Cardiac septum (tissue), 1 donor: ENCODE results near the gene MAGI3. TPM values are rescaled to one million over a fixed set of nuclear protein-coding genes. Genes with fewer than 3 reads are reported as not detected.
"Not testable (repeated sequence)": the region's sequence is repeated elsewhere in the genome, so short reads cannot be mapped to it uniquely, and the experiment has no call there.

Experiments
- DNase-seq: peaks from one replicate; pipeline ENCODE4 v3.0.0-alpha.2; 2020; ENCODE audit warnings: low spot score
- intact Hi-C: fragments of 100-400 bp; cut with DNase I; formaldehyde crosslinking; loops from one replicate; pipeline ENCODE4 v1.14.0; 2022
- total RNA-seq: library from RNA; stranded (reverse); fragmentation: NEBNext Ultra II Directional; extraction: Animal tissue kit (Norgen Biotek cat#: 25700); gene quantifications from one replicate; pipeline ENCODE4 v1.2.1, GENCODE V29; 2021
- donor health status: DM: no; HTN: no; CAD: no.

MAGI3 gene
- total RNA-seq, 1 donor from 2014 or later, result 8.6 TPM

DNA sequence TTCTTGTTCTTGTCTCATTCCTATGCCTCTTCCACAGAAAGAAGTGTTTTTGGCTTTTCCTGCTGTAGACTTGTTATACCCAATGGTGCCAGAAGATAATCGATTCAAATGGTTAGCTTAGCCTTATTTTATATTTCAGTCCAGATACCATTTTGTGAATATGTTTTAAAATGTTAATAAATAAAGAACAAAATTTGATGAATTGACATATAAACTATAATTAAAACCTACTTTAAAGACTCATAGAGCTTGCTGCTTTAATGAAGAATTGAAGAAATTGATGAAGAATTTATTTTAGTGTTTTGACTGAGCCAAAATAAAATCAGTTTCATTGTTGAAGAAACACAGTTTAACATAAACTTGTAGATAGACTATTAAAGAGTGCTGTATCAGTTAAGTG, 152.8 kb downstream of the MAGI3 start:
- intact Hi-C loops, result no loop called here
- no peak for DNase-seq

DNA sequence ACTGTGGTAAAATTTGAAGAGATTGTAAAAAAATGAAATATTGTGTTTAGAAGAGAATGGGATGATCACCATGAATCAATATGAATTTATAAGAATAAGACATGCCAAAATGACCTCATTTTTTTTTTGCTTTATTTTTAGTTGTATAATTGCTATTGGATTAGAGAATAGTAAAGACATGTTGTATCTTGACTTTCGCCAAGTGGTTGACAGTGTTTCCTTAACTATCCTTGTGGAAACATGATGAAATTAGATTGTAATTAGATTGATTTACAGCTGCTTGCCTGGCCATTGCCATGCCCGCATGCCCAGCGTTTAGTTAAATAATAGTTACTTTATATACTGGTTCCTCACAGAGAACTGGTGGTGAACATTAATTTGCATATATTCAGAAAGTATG, 154.9 kb downstream of the MAGI3 start:
- DNase-seq, result no peak
- intact Hi-C loops, result no loop called here

DNA sequence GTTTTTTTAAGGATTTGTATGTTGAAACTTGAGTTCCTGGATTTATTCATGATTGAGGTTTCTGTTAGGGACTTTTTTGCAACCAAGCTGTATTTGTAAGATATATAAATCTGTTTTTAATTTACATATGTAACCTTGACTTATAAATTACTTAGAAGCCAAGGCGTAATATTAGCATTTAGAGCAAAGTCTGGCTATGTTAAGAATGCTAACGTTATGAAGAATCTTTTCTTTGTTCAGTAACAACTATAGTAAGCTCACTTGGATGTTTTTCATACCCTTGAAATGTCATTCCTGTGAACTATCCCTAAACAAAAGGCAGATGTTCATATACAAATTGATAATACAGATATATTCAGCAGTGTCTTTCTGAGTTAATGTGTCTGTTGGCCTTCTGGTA, 155.3 kb downstream of the MAGI3 start:
- intact Hi-C loops, result no loop called here
- no peak for DNase-seq

DNA sequence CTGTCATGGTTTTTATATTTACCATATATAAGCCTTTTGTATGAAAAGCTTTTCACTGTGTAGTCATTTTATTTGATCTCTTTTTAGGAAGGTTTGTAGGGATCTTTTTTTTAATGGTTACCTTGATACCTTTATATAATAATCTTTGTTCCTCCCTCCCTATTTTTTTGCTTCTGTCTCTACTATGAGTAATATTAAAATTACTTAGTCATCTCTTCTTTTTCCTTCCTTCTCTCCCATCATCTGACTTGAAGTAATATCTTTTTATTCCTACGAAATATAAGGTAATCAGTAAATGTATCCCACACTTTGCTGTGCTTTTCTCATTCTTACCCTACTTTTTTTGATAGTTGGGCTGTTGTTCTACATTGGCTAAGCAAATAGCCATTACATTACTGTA, 161.4 kb downstream of the MAGI3 start:
- DNase-seq, result no peak
- intact Hi-C loops, result no loop called here

DNA sequence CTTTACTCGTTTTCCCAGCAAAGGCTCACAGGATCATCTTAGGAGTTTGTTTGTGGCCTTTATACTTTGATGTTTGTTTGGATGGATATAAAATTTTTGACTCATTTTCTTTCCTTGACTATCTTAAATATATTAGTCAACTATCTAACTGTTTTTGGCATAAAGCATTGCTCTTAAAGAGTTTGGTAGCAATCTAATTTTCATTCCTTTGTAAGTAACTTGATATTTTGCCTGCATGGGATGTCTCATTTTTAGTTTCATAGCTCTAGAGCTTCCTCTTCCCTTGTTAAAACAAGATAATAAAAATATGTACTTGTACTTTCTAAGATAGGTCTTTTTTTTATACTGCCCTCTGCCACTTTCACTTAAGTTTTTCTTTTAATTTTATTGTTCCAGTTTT, 161.9 kb downstream of the MAGI3 start:
- no peak for DNase-seq
- intact Hi-C loops, result no loop called here

DNA sequence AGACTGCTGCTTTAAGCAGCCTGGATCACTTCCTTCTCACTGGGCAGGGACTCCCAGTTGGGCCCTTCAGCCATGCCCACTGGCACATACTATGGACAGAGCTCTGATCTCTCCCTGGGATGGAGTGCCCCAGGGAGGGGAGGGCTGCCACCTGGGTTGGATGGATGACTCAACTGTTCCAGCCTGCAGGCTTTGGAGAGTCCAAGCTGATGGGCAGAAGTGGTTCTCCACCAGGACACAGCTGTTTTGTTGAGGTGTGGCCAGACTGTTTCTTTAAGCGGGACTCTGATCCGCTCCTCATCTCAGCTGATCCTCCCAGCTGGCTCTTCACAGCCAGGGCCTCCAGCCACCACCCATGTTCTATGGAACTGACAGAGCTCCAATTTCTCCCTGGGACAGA, 166.9 kb downstream of the MAGI3 start:
- intact Hi-C loops, result no loop called here
- no peak for DNase-seq

DNA sequence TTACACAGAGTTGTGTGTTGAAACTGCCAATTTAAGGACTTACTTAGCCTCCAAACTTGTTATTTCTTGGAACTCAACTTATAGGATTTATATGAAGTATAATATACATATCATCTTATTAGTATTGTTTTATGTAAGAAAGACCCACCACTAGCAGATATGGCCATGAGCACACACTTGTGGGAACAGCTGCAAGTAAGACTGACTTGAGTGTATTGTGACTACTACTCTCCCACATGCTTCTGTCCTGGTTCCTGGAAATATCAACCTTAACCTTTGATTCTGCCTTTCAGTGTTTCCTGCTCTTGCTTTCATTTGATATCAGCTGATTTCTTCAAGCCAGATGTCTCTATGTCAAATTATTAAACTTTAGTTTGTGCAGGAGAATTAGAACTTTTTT, 175.3 kb downstream of the MAGI3 start:
- no peak for DNase-seq
- intact Hi-C loops, result no loop called here

DNA sequence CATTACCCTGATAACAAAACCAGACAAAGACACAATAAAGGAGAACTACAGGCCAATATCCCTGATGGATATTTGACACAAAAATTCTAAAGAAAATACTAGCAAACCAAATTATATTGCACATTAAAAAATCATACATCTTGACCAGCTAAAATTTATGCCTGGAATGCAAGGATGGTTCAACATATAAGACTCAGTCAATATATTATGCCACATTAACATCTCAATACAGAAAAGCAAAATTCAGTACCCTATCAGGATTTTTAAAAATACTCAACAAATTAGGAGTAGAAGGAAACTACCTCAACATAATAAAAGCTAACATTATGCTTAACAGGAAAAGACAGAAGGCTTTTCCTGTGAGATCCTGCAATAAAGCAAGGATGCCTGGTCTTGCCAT, 177.1 kb downstream of the MAGI3 start:
- intact Hi-C loops, result no loop called here
- DNase-seq, result no peak

DNA sequence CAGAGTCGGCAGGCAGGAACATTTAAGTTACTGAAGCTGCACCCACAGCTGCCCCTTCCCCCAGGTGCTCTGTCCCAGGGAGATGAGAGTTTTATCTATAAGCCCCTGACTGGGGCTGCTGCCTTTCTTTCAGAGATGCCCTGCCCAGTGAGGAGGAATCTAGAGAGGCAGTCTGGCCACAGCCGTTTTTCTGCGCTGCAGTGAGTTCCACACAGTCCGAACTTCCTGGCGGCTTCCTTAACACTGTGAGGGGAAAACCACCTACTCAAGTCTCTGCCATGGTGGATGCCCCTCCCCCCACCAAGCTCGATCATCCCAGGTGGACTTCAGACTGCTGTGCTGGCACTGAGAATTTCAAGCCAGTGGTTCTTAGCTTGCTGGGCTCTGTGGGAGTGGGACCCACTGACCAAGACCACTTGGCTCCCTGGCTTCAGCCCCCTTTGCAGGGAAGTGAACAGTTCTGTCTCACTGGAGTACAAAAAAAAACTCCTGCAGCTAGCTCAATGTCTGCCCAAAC, 185.5 kb downstream of the MAGI3 start:
- intact Hi-C loops, DNase-seq: not testable (repeated sequence)

DNA sequence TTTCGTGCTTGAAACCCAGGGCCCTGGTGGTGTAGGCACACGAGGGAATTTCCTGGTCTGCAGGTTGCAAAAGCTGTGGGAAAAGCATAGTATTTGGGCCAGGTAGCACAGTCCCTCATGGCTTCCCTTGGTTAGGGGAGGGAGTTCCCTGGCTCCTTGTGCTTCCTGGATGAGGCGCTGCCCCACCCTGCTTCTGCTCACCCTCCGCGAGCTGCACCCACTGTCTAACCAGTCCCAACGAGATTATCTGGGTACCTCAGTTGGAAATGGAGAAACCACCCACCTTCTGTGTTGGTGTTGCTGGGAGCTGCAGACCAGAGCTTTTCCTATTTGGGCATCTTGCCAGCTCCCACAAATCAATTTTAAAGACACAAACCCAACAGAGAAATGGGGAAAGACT, 186.0 kb downstream of the MAGI3 start:
- intact Hi-C loops, result no loop called here
- DNase-seq, result no peak

DNA sequence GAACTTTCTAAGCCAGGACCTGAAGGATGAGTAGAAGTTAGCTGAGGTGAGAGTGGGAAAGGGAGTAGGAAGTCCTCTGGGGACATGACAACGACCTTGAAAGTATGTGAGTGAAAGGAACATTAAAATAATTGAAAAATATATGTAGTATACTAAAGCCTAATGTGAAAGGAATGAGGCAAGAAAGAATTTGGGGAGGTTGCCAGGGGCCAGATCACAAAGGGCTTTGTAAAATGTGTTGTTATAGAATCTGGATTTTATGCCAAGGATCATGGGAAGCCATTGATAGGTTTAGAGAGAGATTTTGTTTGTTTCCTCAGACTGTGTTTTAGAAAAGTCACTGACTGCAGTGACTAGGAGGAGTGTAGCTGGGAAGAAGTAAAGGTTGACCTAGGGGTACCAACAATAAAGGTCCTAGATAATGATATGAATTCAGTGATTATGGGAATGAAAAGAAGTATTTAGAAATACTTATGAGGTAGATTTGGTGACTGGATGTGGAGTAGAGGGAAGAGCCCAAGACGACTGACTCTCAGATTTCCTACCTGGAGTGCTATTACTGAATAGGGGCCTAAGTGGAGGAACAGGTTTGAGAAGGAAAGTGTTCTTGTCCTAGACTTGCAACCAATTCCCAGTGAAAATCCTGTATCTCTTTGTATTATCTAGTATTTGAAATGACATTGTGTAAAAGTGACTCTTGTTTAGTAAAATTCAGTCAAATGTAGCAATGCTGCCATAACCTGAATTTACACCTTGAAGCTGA, 189.1 kb downstream of the MAGI3 start:
- DNase-seq, result no peak
- intact Hi-C loops, result no loop called here

DNA sequence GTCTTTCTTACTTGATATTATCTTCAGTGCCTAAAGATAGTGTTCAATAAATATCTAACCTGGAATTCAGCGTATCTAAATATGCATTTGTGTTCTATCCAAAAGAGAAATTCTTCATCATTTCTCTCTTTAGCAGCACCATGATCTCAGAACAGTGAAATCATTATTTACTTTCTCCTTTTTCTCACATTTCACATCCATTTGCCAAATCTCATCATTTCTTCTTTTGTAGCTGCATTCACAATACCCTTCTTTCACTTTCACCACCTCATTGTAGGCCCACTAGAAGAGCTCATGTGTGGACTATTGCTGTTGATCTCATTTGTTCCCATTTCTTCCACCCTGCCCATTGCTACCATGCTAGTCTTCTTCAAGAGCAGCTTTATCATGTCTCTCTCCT, 191.0 kb downstream of the MAGI3 start:
- DNase-seq, result no peak
- intact Hi-C loops, result no loop called here

DNA sequence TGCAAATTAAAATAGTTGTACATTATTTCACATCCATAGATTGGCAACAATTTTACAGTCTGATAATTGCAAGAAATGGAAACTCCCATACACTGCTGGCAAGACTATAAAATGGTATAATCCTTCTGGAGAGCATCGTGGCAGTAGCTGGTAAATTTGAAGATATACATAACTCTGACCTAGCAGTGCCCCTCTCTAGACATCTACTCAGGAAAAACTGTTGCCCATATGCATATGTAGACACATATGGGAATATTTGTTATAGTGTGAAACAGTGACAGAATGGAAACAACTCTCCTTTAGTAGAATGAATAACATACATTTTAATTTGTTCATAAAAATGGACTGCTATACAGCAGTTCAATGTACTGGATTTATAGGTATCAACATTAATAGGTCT, 191.8 kb downstream of the MAGI3 start:
- DNase-seq, result no peak
- intact Hi-C loops, result no loop called here

DNA sequence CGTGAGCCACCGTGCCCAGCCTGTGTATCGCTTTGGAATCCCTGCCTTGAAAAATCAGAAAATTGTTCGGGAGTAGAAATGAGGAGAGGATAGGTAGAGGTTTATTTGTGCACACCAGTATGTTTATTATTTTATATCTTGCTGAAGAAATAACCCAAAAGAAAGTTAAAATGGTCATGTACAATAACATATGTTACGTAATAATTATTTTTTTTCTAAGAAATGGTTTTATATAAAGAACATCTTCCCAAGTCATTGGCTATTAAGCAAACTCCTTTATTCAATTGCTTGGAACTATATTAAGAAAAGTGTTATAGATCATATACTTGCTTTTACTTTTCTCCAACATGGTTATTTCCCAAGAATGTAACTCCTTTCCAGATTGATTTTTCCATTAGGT, 197.2 kb downstream of the MAGI3 start:
- DNase-seq, result no peak
- intact Hi-C loops, result no loop called here

DNA sequence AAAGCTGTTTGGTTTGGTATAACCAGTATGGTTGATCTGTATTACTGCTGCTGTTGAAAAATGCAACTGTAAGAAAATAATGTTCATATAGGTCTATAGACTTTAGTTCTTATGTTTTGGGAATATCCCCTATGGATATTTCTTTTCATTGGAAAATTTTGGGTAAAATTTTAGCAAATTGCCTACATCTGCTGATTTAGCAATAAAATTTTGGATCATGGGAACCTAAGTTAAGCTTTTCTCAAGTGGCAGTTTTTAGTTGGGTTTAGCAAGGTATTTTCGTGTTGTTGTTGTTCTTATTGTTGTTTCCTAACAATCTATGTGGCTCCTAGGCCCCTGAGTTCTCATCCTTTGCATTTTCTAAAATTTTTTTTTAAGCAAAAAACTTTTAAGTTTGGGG, 201.9 kb downstream of the MAGI3 start:
- no peak for DNase-seq
- intact Hi-C loops, result no loop called here

DNA sequence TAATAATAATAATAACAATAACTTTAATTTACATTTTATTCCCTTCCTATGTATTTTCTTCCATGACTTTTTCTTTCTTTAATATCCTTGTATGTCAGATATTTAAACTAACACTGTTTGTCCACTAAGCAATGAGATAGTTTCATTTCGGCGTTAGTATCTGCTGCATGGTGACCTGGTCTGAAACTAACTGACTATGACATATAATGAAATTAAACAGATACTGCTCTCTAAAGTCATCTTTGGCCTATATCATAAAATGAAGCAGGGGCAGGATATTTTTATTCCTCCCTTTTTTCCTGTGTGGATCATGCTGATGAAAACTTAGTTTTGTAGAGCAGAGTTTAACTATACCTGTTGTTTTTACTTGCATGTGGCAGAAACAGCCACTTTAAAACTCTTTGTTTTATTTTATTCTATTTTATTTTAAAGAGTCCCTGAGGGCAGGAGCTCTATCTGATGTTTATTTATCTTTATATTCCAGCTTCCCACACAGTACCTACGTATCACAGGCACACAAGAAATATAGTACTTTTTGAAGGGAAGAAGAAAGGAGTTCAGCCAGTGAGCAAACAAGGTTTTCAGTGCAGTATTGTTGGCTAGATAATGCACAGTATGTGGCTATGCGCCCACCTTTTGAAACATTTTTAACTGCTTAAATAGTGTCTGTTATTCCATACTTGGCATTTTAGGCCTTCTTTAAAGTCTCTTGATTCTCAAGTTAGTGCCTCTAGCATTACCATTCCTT, 203.4 kb downstream of the MAGI3 start:
- no peak for DNase-seq
- intact Hi-C loops, result no loop called here

DNA sequence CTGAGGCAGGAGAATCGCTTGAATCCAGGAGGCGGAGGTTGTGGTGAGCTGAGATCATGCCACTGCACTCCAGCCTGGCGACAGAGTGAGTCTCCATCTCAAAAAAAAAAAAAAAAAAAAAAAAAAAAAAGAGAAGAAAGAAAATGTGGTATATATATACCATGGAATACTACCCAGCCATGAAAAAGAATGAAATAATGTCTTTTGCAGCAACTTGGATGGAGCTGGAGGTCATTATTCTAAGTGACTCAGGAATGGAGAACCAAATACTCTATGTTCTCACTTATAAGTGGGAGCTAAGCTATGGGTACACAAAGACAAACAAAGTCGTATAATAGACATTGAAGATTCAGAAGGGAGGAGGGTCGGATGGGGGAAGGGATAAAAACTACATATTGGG, 214.2 kb downstream of the MAGI3 start:
- intact Hi-C loops, result not testable (repeated sequence)

DNA sequence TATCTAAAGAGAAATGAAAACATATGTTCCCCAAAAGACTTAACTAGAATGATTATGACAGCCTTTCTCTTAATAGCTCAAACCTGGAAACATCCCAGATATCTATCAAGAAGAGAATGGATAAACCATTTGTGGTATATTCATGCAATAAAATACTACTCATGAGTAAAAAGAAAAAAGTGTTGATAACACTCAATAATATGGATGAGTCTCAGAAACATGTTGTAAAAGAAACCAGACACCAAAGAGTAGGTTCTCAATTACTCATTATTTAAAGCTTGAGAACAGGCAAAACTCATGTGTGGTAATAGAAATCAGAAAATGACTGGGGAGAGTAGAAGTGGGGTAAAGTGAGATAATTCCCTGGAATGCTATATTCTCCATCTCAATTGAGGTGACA, 214.8 kb downstream of the MAGI3 start:
- intact Hi-C loops, result no loop called here
- DNase-seq, result no peak

More for the DNA sequence above, 214.2 kb downstream of the MAGI3 start:
- DNase-seq, result not testable (repeated sequence)

DNA sequence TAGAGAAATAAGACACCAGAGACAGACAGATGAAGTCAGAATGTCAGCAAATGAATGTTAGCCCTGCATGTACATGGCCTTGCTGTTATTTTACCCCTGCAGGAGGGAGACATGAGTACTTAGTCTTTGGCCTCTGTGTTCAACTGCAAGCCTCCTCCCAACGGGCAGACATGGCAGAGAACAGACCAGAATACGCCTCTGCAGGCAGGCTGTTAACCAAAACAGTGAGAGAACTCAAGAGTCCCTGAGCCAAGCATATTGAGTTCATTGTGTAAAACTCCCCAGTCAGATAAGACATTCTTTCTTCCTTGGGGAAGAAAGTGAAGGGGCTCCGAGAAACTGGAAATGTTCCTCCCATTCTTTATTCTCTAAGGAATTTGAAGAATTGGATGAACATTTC, 218.1 kb downstream of the MAGI3 start:
- intact Hi-C loops, result no loop called here
- no peak for DNase-seq

DNA sequence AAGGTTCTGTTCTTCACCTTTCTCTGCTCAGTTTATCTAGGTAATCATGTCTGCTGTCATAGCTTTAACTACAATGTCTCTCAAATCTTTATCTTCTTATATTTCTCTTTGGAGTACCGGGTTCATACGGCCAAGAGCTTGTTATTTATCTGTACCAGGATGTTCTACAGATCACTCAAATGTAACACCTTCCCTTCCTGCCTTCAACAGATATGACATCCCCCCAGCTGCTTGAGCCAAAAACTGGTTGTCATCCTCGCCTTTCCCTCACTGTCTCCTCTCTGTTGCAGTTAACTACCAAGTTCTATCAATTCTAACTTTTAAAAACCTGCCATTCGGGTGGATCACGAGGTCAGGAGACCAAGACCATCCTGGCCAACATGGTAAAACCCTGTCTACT, 220.1 kb downstream of the MAGI3 start:
- intact Hi-C loops, result loop anchor here (10.0 kb wide), 1 partner anchor 216 kb away; the partner anchor contains the start of gene MAGI3
- DNase-seq, result no peak

DNA sequence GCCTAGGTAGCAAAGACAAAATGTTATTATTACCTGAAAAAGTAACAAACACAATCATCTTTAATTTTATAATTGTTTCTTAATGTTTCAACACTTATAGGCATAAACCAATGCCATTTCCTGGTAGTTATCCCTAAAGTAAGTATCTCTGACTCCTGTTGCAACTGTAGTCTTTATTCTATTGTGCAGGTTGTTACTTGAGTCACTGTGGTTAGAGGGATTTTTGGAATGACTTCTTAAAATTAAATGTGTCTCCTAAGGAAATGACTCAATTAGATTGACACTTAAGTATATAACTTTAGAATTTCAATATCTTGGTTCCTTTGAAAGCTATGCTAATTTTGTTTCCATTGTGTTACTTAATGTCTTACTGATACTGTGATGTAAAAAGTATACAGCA, 225.1 kb downstream of the MAGI3 start:
- intact Hi-C loops, result loop anchor here (10.0 kb wide), 1 partner anchor 221 kb away; the partner anchor contains the start of gene MAGI3

More for the DNA sequence above, 225.1 kb downstream of the MAGI3 start:
- no peak for DNase-seq
